Ishikawa (cell line): ENCODE data around the gene GPR78.

Experiments used
- CEBPB ChIP-seq: IDR thresholded peaks from 2 replicates; pipeline ENCODE4 v1.6.1; 2012
- CREB1 ChIP-seq: IDR thresholded peaks from 2 replicates; pipeline ENCODE4 v1.6.1; 2012; ENCODE audit warnings: low read depth
- EGR1 ChIP-seq: IDR thresholded peaks from 2 replicates; pipeline ENCODE4 v1.6.1; 2012
- EP300 ChIP-seq: IDR thresholded peaks from 2 replicates; pipeline ENCODE4 v1.6.1; 2012; ENCODE audit warnings: borderline replicate concordance
- FOXM1 ChIP-seq: IDR thresholded peaks from 2 replicates; pipeline ENCODE4 v1.6.1; 2012; ENCODE audit warnings: low read depth, borderline replicate concordance
- NFIC ChIP-seq: IDR thresholded peaks from 2 replicates; pipeline ENCODE4 v1.6.1; 2012
- RAD21 ChIP-seq: IDR thresholded peaks from 2 replicates; pipeline ENCODE4 v1.6.1; 2012; ENCODE audit warnings: low read depth
- TAF1 ChIP-seq: IDR thresholded peaks from 2 replicates; pipeline ENCODE4 v1.6.1; 2012; ENCODE audit warnings: low read depth, mild to moderate bottlenecking
- TEAD4 ChIP-seq: IDR thresholded peaks from 2 replicates; pipeline ENCODE4 v1.6.1; 2012
- YY1 ChIP-seq: IDR thresholded peaks from 2 replicates; pipeline ENCODE4 v1.6.1; 2012; ENCODE audit warnings: low read depth
- ZBTB7A ChIP-seq: IDR thresholded peaks from 2 replicates; pipeline ENCODE4 v1.6.1; 2012; ENCODE audit warnings: low read depth
- TF ChIP-seq, protein P1 (sequence below): IDR thresholded peaks from 2 replicates; pipeline ENCODE4 v1.6.1; 2012; ENCODE audit warnings: low read depth, mild to moderate bottlenecking
- TF ChIP-seq, protein P2 (sequence below): IDR thresholded peaks from 2 replicates; pipeline ENCODE4 v1.6.1; 2012
- TF ChIP-seq, protein P3 (sequence below): IDR thresholded peaks from 2 replicates; pipeline ENCODE4 v1.6.1; 2012

DNA sequence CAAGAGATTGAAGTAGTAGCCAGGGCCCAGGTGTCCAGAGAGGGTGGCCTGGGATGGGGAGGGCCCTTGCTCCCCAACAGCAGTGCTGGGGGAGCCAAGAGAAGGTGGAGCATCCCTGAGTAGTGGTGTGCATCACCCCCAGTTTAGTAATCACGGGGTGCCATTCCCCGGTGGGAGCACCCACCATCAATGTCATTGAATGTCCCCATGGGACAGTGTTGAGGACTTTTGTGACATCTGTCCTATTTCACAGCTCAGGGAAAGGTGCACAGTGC, 7.9 kb downstream of the GPR78 start:
- TF ChIP-seq, protein P1, sequence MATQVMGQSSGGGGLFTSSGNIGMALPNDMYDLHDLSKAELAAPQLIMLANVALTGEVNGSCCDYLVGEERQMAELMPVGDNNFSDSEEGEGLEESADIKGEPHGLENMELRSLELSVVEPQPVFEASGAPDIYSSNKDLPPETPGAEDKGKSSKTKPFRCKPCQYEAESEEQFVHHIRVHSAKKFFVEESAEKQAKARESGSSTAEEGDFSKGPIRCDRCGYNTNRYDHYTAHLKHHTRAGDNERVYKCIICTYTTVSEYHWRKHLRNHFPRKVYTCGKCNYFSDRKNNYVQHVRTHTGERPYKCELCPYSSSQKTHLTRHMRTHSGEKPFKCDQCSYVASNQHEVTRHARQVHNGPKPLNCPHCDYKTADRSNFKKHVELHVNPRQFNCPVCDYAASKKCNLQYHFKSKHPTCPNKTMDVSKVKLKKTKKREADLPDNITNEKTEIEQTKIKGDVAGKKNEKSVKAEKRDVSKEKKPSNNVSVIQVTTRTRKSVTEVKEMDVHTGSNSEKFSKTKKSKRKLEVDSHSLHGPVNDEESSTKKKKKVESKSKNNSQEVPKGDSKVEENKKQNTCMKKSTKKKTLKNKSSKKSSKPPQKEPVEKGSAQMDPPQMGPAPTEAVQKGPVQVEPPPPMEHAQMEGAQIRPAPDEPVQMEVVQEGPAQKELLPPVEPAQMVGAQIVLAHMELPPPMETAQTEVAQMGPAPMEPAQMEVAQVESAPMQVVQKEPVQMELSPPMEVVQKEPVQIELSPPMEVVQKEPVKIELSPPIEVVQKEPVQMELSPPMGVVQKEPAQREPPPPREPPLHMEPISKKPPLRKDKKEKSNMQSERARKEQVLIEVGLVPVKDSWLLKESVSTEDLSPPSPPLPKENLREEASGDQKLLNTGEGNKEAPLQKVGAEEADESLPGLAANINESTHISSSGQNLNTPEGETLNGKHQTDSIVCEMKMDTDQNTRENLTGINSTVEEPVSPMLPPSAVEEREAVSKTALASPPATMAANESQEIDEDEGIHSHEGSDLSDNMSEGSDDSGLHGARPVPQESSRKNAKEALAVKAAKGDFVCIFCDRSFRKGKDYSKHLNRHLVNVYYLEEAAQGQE = no peak
- TF ChIP-seq, protein P2, sequence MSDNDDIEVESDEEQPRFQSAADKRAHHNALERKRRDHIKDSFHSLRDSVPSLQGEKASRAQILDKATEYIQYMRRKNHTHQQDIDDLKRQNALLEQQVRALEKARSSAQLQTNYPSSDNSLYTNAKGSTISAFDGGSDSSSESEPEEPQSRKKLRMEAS = no peak
- no peak for TF ChIP-seq YY1
- TF ChIP-seq, protein P3, sequence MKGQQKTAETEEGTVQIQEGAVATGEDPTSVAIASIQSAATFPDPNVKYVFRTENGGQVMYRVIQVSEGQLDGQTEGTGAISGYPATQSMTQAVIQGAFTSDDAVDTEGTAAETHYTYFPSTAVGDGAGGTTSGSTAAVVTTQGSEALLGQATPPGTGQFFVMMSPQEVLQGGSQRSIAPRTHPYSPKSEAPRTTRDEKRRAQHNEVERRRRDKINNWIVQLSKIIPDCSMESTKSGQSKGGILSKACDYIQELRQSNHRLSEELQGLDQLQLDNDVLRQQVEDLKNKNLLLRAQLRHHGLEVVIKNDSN = no peak
- TF ChIP-seq EP300 = no peak
- no peak for TF ChIP-seq EGR1
- TF ChIP-seq TAF1 = no peak
- no peak for TF ChIP-seq FOXM1
- no peak for TF ChIP-seq RAD21
- no peak for TF ChIP-seq CREB1
- no peak for TF ChIP-seq CEBPB
- no peak for TF ChIP-seq NFIC
- no peak for TF ChIP-seq TEAD4
- no peak for TF ChIP-seq ZBTB7A
